HG02571 (cell line): ENCODE data around the gene ATXN1.

Experiments
- ATAC-seq: cut with Tn5 transposase; IDR thresholded peaks from one replicate; pipeline ENCODE4 v1.9.1; 2021; ENCODE audit warnings: mild to moderate bottlenecking, moderate library complexity; ENCODE audit not compliant: unreplicated experiment

Gene ATXN1

GRCh38 chr6:16329233-16329632 is 432.0 kb downstream of the ATXN1 start:
- ATAC-seq = no peak

DNA sequence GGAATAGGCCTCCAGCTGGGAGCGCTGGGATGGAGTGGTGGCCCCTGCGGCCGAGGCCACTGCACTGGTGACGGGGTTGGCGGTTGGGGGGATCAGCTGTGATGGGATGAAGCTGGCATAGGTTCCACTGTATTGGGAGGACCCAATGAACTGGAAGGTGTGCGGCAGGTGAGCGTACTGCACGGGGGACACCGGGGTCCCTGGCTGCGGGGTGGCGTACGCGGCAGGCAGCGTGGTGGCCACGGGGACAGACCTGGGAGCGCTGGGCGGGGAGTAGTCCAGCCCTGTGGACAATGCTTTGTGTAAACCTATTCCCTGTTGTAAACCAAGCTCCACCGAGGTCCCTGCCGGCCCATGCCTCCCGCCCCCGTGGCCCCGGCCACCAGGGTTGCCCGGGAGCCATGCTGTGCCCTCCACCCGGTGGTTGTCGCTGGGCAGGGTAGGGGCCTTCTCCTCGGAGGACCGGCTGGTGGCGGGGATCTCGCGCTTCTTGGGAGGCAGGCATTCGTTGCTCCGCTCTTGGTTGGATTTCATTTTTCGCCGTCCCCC is 433.4 kb downstream of the ATXN1 start:
- ATAC-seq = no peak

- ATAC-seq = no peak
Observed at GRCh38 chr6:16326971-16327776, 434.1 kb downstream of the ATXN1 start.

- ATAC-seq = no peak
Observed at GRCh38 chr6:16326531-16326930, 434.7 kb downstream of the ATXN1 start.

DNA sequence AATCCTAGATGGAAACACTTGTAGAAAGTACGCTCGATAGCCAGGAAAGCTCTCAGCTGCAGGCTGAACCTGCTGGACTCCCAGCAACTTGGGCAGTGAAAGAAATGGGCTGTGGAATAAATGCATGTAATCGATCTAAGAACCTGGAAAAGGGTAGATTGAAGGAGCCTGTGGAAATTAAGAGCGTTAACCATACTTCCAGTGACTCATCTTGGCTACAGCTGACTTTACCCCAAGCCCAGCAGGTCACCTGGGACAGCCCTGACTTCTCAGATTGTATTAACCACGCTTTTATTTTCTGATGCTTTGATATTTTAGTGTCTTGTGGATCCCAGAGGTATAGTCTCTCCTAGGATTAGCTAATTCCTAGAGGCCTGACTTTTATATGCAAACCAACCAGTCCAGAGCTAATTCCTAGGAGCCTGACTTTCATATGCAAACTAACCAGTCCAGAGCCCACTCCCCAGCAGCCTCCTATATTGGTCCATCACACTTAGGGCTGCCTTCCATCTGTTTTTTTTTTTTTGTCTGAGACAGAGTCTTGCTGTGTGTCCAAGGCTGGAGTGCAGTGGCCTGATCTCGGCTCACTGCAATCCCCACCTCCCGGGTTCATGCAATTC is 436.5 kb downstream of the ATXN1 start:
- no peak for ATAC-seq

- ATAC-seq = no peak
Observed at GRCh38 chr6:16324184-16324583, 437.1 kb downstream of the ATXN1 start.

DNA sequence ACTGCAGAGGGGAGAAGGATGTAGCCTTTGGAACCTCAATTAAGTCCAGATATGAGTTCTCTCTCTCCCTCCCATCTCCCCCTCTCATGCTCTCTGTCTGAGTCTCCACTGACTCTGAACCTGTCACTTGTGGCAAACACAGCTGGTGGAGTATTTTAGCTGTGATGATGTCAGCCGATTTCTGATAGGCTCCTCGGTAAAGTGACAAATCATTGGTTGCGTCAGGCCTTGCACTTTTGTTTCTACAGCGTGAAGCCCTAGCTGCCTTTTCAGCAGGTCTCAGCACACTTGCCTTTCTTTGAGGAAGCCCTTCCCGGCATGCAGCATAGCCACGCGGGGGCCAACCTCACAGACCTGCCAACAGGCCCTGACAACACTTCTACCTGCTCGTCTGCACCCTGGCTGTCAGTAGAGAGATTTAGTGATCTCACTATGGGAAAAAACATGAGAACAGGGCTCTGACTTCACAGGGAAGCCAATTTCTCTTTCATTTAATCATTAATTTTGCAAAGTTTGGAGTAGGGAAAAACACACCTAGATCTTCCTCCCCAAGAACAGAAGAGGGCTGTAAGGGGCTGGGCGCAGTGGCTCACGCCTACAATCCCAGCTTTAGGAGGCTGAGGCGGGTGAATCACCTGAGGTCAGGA is 438.5 kb downstream of the ATXN1 start:
- peak; percentile 83 for ATAC-seq

- no peak for ATAC-seq
Observed at GRCh38 chr6:16321826-16322225, 439.4 kb downstream of the ATXN1 start.

GRCh38 chr6:16321341-16321710 is 439.9 kb downstream of the ATXN1 start:
- ATAC-seq = no peak

DNA sequence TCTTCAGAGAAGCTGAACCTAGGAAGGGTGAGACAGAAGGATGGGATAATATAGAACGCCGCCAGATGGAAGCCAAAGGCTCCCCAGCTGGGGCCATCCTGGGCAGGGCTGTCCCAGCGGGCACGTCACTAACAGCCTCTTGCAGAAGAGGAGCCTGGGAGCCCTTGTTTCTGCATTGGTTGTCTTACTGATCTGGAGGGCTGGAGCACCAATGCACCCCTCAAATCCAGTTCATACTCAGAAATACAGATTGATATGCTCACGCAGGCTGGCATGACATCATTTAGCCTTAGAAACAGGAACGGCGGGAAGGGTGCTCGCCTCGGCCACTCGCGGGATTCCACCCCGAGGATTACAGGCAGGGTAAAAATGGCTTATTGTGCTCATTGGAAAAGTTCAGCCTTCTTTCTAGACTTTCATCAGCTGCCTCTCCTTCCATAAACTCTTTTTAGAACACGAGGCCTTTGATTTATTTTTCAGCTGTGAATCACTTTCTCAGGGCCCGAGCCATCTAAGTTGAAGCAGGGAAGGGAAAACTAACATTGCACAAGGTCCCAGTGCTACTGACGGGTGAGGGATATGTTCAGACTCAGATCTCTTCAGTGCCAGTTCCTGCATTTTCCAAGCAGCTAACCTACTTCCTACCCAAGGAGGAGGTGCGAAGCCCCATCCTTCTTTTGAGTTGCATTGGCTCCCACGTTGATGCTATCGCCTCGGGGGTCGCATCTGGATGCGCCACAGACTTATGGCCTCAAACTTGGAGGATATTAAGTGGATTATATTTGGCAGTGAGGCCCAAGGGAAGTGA is 440.5 kb downstream of the ATXN1 start:
- ATAC-seq = no peak

GRCh38 chr6:16319813-16320532 is 441.3 kb downstream of the ATXN1 start:
- ATAC-seq = peak; percentile 47

DNA sequence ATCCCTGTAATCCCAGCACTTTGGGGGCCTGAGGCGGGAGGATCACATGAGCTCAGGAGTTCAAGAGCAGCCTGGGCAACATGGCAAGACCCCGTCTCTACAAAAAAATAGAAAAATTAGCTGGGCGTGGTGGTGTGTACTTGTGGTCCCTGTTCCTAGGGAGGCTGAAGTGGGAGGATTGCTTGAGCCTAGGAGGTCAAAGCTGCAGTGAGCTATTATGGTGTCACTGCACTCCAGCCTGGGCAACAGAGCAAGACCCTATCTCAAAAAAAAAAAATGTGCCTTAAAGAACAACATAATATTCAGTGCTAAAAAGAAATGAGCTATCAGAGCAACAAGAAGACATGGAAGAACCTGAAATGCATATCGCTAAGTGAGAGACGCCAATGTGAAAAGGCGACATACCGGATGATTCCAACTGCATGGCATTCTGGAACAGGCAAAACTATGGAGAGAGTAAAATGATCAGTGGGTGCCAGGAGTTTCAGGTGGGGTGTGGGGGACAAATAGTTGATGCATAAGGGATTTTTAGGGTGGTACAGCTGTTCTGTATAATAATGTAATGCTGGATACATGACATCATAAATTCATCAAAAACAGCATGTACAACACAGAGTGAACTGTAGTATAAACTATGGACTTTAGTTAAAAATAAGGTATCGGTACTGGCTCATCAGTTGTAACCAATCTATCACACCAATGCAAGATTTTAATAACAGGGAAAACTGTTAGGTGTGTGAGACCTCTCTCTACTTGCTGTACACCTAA is 442.1 kb downstream of the ATXN1 start:
- no peak for ATAC-seq

- no peak for ATAC-seq
Observed at GRCh38 chr6:16318538-16318937, 442.7 kb downstream of the ATXN1 start.

DNA sequence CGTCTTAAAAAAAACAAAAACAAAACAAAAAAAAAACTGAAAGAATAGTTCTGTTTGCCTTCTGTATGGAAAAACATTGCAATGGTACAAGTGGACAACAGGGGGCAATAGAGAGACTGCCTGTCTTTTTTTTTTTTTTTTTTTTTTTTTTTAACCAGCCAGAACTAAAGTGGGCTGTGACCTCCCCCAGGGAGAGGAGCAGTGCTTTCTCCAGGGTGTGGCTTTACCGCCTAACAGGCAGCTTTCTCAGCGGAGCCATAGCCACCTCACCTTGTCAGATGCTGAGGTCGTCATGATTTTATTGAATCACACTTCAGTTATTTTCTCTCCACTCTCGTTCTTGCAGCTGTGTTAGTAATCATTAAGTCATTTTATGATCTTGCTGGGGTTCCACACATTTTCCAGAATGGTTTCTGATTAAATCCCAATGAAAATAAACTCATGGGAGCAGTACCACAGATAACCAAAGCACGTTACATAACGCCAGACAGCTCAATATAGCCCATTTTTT is 444.5 kb downstream of the ATXN1 start:
- ATAC-seq = no peak

GRCh38 chr6:16314296-16314695 is 447.0 kb downstream of the ATXN1 start:
- no peak for ATAC-seq

GRCh38 chr6:16313732-16314131 is 447.5 kb downstream of the ATXN1 start:
- no peak for ATAC-seq

- ATAC-seq = no peak
Observed at GRCh38 chr6:16311763-16312162, 449.5 kb downstream of the ATXN1 start.

DNA sequence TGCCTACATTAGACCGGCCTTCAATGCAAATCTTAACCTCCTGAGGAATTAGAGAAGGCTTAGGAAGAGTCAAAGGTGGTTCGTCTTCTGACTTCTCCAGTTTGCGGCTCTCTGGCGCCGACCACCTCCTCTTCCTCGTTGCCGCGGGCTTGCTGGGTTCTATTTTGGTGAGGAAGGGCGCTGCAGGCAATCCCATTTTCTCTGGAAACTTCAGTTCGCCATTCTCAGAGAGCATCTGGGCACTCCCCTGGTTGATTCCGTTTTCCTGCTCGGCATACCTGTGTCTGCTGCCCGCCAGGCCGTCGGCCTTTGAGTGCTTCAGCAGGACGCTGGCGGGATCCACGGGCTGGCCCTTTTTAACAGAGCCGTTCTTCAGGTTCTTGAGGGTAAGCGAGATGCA is 454.9 kb downstream of the ATXN1 start:
- no peak for ATAC-seq

DNA sequence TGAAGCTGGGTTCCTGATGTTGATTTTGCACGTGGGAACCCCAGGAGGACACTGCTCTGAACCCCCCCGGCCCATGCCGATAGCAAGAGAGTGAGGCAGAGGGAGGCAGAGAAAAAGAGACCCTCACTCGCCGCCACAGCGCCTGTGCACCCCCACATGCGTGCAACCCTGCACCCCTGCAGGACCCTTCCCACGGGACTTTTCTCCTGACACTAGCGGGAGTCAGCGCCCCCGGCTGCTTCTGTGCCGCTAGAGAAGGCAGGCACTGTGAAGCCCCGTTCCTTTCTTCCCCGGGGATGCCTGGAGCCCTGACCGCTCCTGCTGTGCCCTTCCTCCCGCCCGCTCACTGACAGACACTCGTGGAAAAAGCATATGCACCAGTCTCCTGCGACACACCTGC is 455.5 kb downstream of the ATXN1 start:
- peak; percentile 21 for ATAC-seq
